GM12891 (cell line): ENCODE measurements around the gene PSAP.

ENCODE experiments used
- PAX5 ChIP-seq: IDR thresholded peaks from 2 replicates; pipeline ENCODE4 v1.6.1; 2011; ENCODE audit warnings: low read length, moderate library complexity, mild to moderate bottlenecking; ENCODE audit not compliant: insufficient read depth, severe bottlenecking
- POLR2A ChIP-seq: IDR thresholded peaks from 2 replicates; pipeline ENCODE4 v1.6.1; 2011; ENCODE audit warnings: low read depth, low read length, control low read depth
- POLR2AphosphoS5 ChIP-seq: IDR thresholded peaks from 2 replicates; pipeline ENCODE4 v1.6.1; 2011; ENCODE audit warnings: low read depth, low read length, control low read depth
- POU2F2 ChIP-seq: IDR thresholded peaks from 2 replicates; pipeline ENCODE4 v1.6.1; 2011; ENCODE audit warnings: low read depth, mild to moderate bottlenecking, control low read depth, low read length, moderate library complexity
- SPI1 ChIP-seq: IDR thresholded peaks from 2 replicates; pipeline ENCODE4 v1.6.1; 2011; ENCODE audit warnings: low read depth, low read length, control low read depth
- TAF1 ChIP-seq: IDR thresholded peaks from 2 replicates; pipeline ENCODE4 v1.6.1; 2011; ENCODE audit warnings: low read depth, low read length, control low read depth

GRCh38 chr10:71900441-71901180, 49.6 kb upstream of the PSAP start:
- TF ChIP-seq POLR2A (no peak), TAF1 (no peak), POLR2AphosphoS5 (no peak), PAX5 (no peak), SPI1 (no peak), POU2F2 (no peak)
